OCI-LY7 (cell line): ENCODE measurements around the gene NAV2. TPM values are rescaled to one million over a fixed set of nuclear protein-coding genes. Genes with fewer than 3 reads are reported as not detected.

Experiments used
- BruUV-seq: library from RNA; stranded (reverse); fragments of 400-500 nt; replicated peaks from 2 replicates; lab custom pipeline; 2021; lab: Mats Ljungman, UMichigan
- CTCF ChIA-PET: fragments of 300-600 bp; sonication (Branson Sonifier 250); formaldehyde crosslinking; loops from one replicate; lab custom pipeline; 2022; ENCODE audit warnings: antibody characterized with exemption; ENCODE audit not compliant: unreplicated experiment; lab: Charles Lee
- POLR2A ChIA-PET: fragments of 300-600 bp; sonication (Branson Sonifier 250); formaldehyde crosslinking; loops from one replicate; lab custom pipeline; 2022; ENCODE audit warnings: antibody characterized with exemption; lab: Charles Lee
- DNase-seq: peaks from one replicate; pipeline ENCODE4 v3.0.0-alpha.2; 2015; ENCODE audit warnings: low spot score
- H2AFZ ChIP-seq: fragments of 200-600 bp; sonication (generic), shearing (Covaris generic); 2 replicates; pipeline ENCODE4 v1.6.1; 2014; ENCODE audit warnings: mild to moderate bottlenecking, antibody characterized with exemption, low read length, moderate library complexity
- H3K27ac ChIP-seq: fragments of 200-600 bp; sonication (generic); 2 replicates; pipeline ENCODE4 v1.5.1; 2014; ENCODE audit warnings: mixed run types, low read depth, mild to moderate bottlenecking, moderate library complexity, low read length, inconsistent platforms; ENCODE audit not compliant: poor library complexity, severe bottlenecking
- H3K36me3 ChIP-seq: fragments of 200-600 bp; sonication (generic); 2 replicates; pipeline ENCODE4 v1.6.1; 2014; ENCODE audit warnings: mild to moderate bottlenecking, antibody characterized with exemption, low read length, moderate library complexity, mixed read lengths; ENCODE audit not compliant: insufficient read depth
- H3K4me1 ChIP-seq: fragments of 200-600 bp; sonication (generic); 2 replicates; pipeline ENCODE4 v1.5.1; 2014; ENCODE audit warnings: mild to moderate bottlenecking, low read length; ENCODE audit not compliant: insufficient read depth, poor library complexity, severe bottlenecking
- H3K4me2 ChIP-seq: fragments of 200-600 bp; sonication (generic); 2 replicates; pipeline ENCODE4 v1.6.1; 2014; ENCODE audit warnings: mild to moderate bottlenecking, low read length
- H3K4me3 ChIP-seq: fragments of 200-600 bp; sonication (generic); 2 replicates; pipeline ENCODE4 v1.5.1; 2014; ENCODE audit warnings: mild to moderate bottlenecking, low read depth, low read length; ENCODE audit not compliant: poor library complexity, severe bottlenecking
- H3K79me2 ChIP-seq: fragments of 200-600 bp; sonication (generic); 2 replicates; pipeline ENCODE4 v1.6.1; 2016; ENCODE audit warnings: low read depth, mild to moderate bottlenecking, low read length, moderate library complexity, mixed read lengths; ENCODE audit not compliant: insufficient read depth
- H3K9me2 ChIP-seq: fragments of 200-600 bp; sonication (generic); 2 replicates; pipeline ENCODE4 v1.6.1; 2016; ENCODE audit warnings: mild to moderate bottlenecking, low read length, mixed read lengths; ENCODE audit not compliant: insufficient read depth
- H3K9me3 ChIP-seq: fragments of 200-600 bp; sonication (generic); 2 replicates; pipeline ENCODE4 v1.6.1; 2014; ENCODE audit warnings: mild to moderate bottlenecking, mixed run types, low read length, mixed read lengths
- H4K20me1 ChIP-seq: fragments of 200-600 bp; sonication (generic); 2 replicates; pipeline ENCODE4 v1.6.1; 2014; ENCODE audit warnings: mild to moderate bottlenecking, antibody characterized with exemption, low read length, moderate library complexity, mixed read lengths; ENCODE audit not compliant: insufficient read depth
- CTCF ChIP-seq: fragments of 200-600 bp; sonication (generic); conservative IDR thresholded peaks from 2 replicates; pipeline ENCODE4 v1.5.1; 2014; ENCODE audit warnings: mild to moderate bottlenecking, antibody characterized with exemption, low read length, moderate library complexity, mixed read lengths
- EZH2phosphoT487 ChIP-seq: fragments of 200-600 bp; sonication (generic); IDR thresholded peaks from 2 replicates; pipeline ENCODE4 v1.6.1; 2018; ENCODE audit warnings: low read depth, borderline replicate concordance, mild to moderate bottlenecking, mixed run types, antibody characterized with exemption, low read length, moderate library complexity, mixed read lengths
- intact Hi-C: fragments of 100-400 bp; cut with micrococcal nuclease; formaldehyde crosslinking; loops from one replicate; pipeline ENCODE4 v1.10.0; 2022; ENCODE audit not compliant: unreplicated experiment
- total RNA-seq, 2 experiments: library from RNA; depleted of rRNA in 1 of 2; stranded (reverse); fragments of >200 nt in 1 of 2; shearing (Covaris generic) in 1 of 2; gene quantifications; 2 replicates each; pipeline ENCODE4 v1.2.3, GENCODE V29; 2014 to 2022

The NAV2 gene
- total RNA-seq, 2 experiments from 2014 or later: 0.06 to 0.68 TPM

- ChIA-PET CTCF (no interaction called here), POLR2A (interaction anchor here (0.6 kb wide), 1 partner anchor 54 kb away, joined by 5 read pairs; no protein-coding TSS in a partner anchor)
- no peak overlapping the region for H3K27ac ChIP-seq
- H3K4me3 ChIP-seq: no peak overlapping the region
- H3K9me3 ChIP-seq: no peaks in the 10 kb centered on the region
- no peaks in the 10 kb centered on the region for H3K9me2 ChIP-seq
- DNase-seq: no peak
- H4K20me1 ChIP-seq: no peaks in the 10 kb centered on the region
- H3K4me2 ChIP-seq: no peak overlapping the region
- no TSS peak for BruUV-seq
- no peaks in the 10 kb centered on the region for H3K36me3 ChIP-seq
- TF ChIP-seq EZH2phosphoT487: no peak
- TF ChIP-seq CTCF: no peak
- H3K79me2 ChIP-seq: no peaks in the 10 kb centered on the region
- intact Hi-C loops: no loop called here
- H2AFZ ChIP-seq: no peak overlapping the region
- no peaks in the 10 kb centered on the region for H3K4me1 ChIP-seq
Observed at GRCh38 chr11:19718051-19718450, 5.4 kb downstream of the NAV2 start.

- BruUV-seq: no TSS peak
Observed at GRCh38 chr11:19718951-19719350, 6.3 kb downstream of the NAV2 start.

More at GRCh38 chr11:19718951-19719350, 6.3 kb downstream of the NAV2 start:
- H3K36me3 ChIP-seq: no peaks in the 10 kb centered on the region
- POLR2A ChIA-PET: no interaction called here
- H3K4me2 ChIP-seq: no peak overlapping the region
- intact Hi-C loops: no loop called here
- H4K20me1 ChIP-seq: no peaks in the 10 kb centered on the region
- H3K4me3 ChIP-seq: no peak overlapping the region
- H3K9me3 ChIP-seq: no peaks in the 10 kb centered on the region
- H2AFZ ChIP-seq: no peak overlapping the region
- no peaks in the 10 kb centered on the region for H3K4me1 ChIP-seq
- CTCF ChIA-PET: no interaction called here
- TF ChIP-seq EZH2phosphoT487 (no peak), CTCF (no peak)
- no peaks in the 10 kb centered on the region for H3K79me2 ChIP-seq
- no peak for DNase-seq
- H3K9me2 ChIP-seq: no peaks in the 10 kb centered on the region
- H3K27ac ChIP-seq: no peak overlapping the region
